H9 (cell line): ENCODE results near the gene ABCA1. TPM values are rescaled to one million over a fixed set of nuclear protein-coding genes. Genes with fewer than 3 reads are reported as not detected.

Experiments used
- DNase-seq: peaks from one replicate; pipeline ENCODE4 v3.0.0-alpha.2; 2017
- H2AFZ ChIP-seq: one replicate; pipeline ENCODE4 v1.6.1; 2013; ENCODE audit warnings: mild to moderate bottlenecking, low read length, control low read depth, moderate library complexity
- H2AK5ac ChIP-seq: 2 replicates; pipeline ENCODE4 v1.6.1; 2013; ENCODE audit warnings: low read length, control low read depth, mixed read lengths; ENCODE audit not compliant: insufficient read length
- H2BK120ac ChIP-seq: one replicate; pipeline ENCODE4 v1.6.1; 2013; ENCODE audit warnings: low read depth, mild to moderate bottlenecking, low read length, control low read depth, inconsistent platforms; ENCODE audit not compliant: poor library complexity, severe bottlenecking
- H2BK12ac ChIP-seq: 2 replicates; pipeline ENCODE4 v1.6.1; 2013; ENCODE audit warnings: low read length, control low read depth, mixed read lengths, low read depth; ENCODE audit not compliant: insufficient read length
- H2BK15ac ChIP-seq: 2 replicates; pipeline ENCODE4 v1.6.1; 2013; ENCODE audit warnings: low read depth, low read length, control low read depth
- H2BK20ac ChIP-seq: one replicate; pipeline ENCODE4 v1.6.1; 2013; ENCODE audit warnings: low read depth, mild to moderate bottlenecking, low read length, control low read depth, inconsistent platforms; ENCODE audit not compliant: poor library complexity, severe bottlenecking
- H2BK5ac ChIP-seq: 2 replicates; pipeline ENCODE4 v1.6.1; 2013; ENCODE audit warnings: low read length, control low read depth, mixed read lengths; ENCODE audit not compliant: insufficient read length
- H3K14ac ChIP-seq: 2 replicates; pipeline ENCODE4 v1.6.1; 2013; ENCODE audit warnings: low read length, control low read depth; ENCODE audit not compliant: insufficient read depth
- H3K18ac ChIP-seq: 2 replicates; pipeline ENCODE4 v1.6.1; 2013; ENCODE audit warnings: low read depth, mild to moderate bottlenecking, mixed read lengths, low read length, control low read depth; ENCODE audit not compliant: insufficient read length
- H3K23ac ChIP-seq: 2 replicates; pipeline ENCODE4 v1.6.1; 2013; ENCODE audit warnings: low read length, control low read depth, mixed read lengths, low read depth; ENCODE audit not compliant: insufficient read length
- H3K23me2 ChIP-seq: 2 replicates; pipeline ENCODE4 v1.6.1; 2013; ENCODE audit warnings: low read depth, mild to moderate bottlenecking, mixed read lengths, low read length, control low read depth; ENCODE audit not compliant: insufficient read length, poor library complexity, severe bottlenecking
- H3K27ac ChIP-seq: 2 replicates; pipeline ENCODE4 v1.5.1; 2013; ENCODE audit warnings: low read length, control low read depth, mixed read lengths, low read depth; ENCODE audit not compliant: insufficient read length
- H3K27me3 ChIP-seq: 2 replicates; pipeline ENCODE4 v1.6.1; 2013; ENCODE audit warnings: low read length, control low read depth, inconsistent platforms; ENCODE audit not compliant: insufficient read depth
- H3K4ac ChIP-seq: 2 replicates; pipeline ENCODE4 v1.6.1; 2013; ENCODE audit warnings: low read depth, mild to moderate bottlenecking, control low read depth, inconsistent platforms, low read length, moderate library complexity
- H3K4me1 ChIP-seq: 2 replicates; pipeline ENCODE4 v1.6.1; 2013; ENCODE audit warnings: low read length, control low read depth, inconsistent platforms; ENCODE audit not compliant: insufficient read depth
- H3K4me2 ChIP-seq: 2 replicates; pipeline ENCODE4 v1.6.1; 2013; ENCODE audit warnings: low read length, control low read depth, mixed read lengths; ENCODE audit not compliant: insufficient read length, insufficient read depth
- H3K56ac ChIP-seq: 2 replicates; pipeline ENCODE4 v1.6.1; 2013; ENCODE audit warnings: low read depth, mild to moderate bottlenecking, mixed read lengths, low read length, control low read depth; ENCODE audit not compliant: insufficient read length
- H3K79me1 ChIP-seq: 2 replicates; pipeline ENCODE4 v1.6.1; 2013; ENCODE audit warnings: low read depth, mild to moderate bottlenecking, moderate library complexity, low read length, control low read depth, inconsistent platforms; ENCODE audit not compliant: insufficient read depth, poor library complexity, severe bottlenecking
- H3K79me2 ChIP-seq: 2 replicates; pipeline ENCODE4 v1.6.1; 2013; ENCODE audit warnings: low read length, control low read depth, inconsistent platforms; ENCODE audit not compliant: insufficient read depth
- H3K9ac ChIP-seq: 2 replicates; pipeline ENCODE4 v1.6.1; 2013; ENCODE audit warnings: low read length, control low read depth, mixed read lengths; ENCODE audit not compliant: insufficient read length; ENCODE audit errors: extremely low read depth
- H3K9me3 ChIP-seq: one replicate; pipeline ENCODE4 v1.6.1; 2013; ENCODE audit warnings: low read depth, low read length, inconsistent platforms; ENCODE audit not compliant: control insufficient read depth
- H3T11ph ChIP-seq: one replicate; pipeline ENCODE4 v1.6.1; 2013; ENCODE audit warnings: mild to moderate bottlenecking, low read length, control low read depth, inconsistent platforms
- H4K20me1 ChIP-seq: one replicate; pipeline ENCODE4 v1.6.1; 2013; ENCODE audit not compliant: control insufficient read depth, insufficient read length, insufficient read depth
- H4K5ac ChIP-seq: 2 replicates; pipeline ENCODE4 v1.6.1; 2013; ENCODE audit warnings: low read depth, mild to moderate bottlenecking, mixed read lengths, low read length, control low read depth; ENCODE audit not compliant: insufficient read length
- H4K8ac ChIP-seq: replicated peaks from 2 replicates; pipeline ENCODE4 v1.6.1; 2013; ENCODE audit warnings: low read length, control low read depth, mixed read lengths, low read depth; ENCODE audit not compliant: insufficient read length
- H4K91ac ChIP-seq: 2 replicates; pipeline ENCODE4 v1.6.1; 2013; ENCODE audit warnings: low read depth, mild to moderate bottlenecking, moderate library complexity, mixed read lengths, low read length, control low read depth; ENCODE audit not compliant: insufficient read length
- H3K27ac Mint-ChIP-seq, 3 experiments: 2 replicates in 2 of 3; 3 replicates in 1 of 3; pipeline ENCODE4 v1.8.0; 2020 to 2021; ENCODE audit warnings: mixed read lengths in 3 of 3, mild to moderate bottlenecking in 1 of 3, moderate library complexity in 1 of 3
- H3K27me3 Mint-ChIP-seq: 2 replicates; pipeline ENCODE4 v1.8.0; 2021; ENCODE audit warnings: low read depth, mild to moderate bottlenecking, moderate library complexity, mixed read lengths
- H3K36me3 Mint-ChIP-seq, 3 experiments: 2 replicates in 2 of 3; 3 replicates in 1 of 3; pipeline ENCODE4 v1.8.0; 2020 to 2021; ENCODE audit warnings: low read depth in 3 of 3, mixed read lengths in 3 of 3; ENCODE audit not compliant: insufficient read depth in 1 of 3
- H3K4me1 Mint-ChIP-seq, 2 experiments: 2 replicates each; pipeline ENCODE4 v1.8.0; 2020; ENCODE audit warnings: mixed read lengths in 2 of 2
- H3K4me3 Mint-ChIP-seq, 2 experiments: 2 replicates in 1 of 2; 3 replicates in 1 of 2; pipeline ENCODE4 v1.8.0; 2020 to 2021; ENCODE audit warnings: mild to moderate bottlenecking in 2 of 2, mixed read lengths in 2 of 2, moderate library complexity in 1 of 2
- H3K9me3 Mint-ChIP-seq, 2 experiments: 2 replicates in 1 of 2; 3 replicates in 1 of 2; pipeline ENCODE4 v1.8.0; 2020; ENCODE audit warnings: mild to moderate bottlenecking in 2 of 2, mixed read lengths in 2 of 2, moderate library complexity in 1 of 2
- WGBS: extraction: QIAGEN DNeasy Blood & Tissue Kit; methylation state at CpG from one replicate; pipeline ENCODE4 v1.1.7; 2013; ENCODE audit warnings: missing lambda C conversion rate, low lambda C conversion rate, mixed read lengths; ENCODE audit not compliant: insufficient read length; ENCODE audit errors: extremely low coverage; 5-methylcytosine and 5-hydroxymethylcytosine counted together
- total RNA-seq: library from RNA; stranded (reverse); gene quantifications from 2 replicates; pipeline ENCODE4 v1.2.1, GENCODE V29; 2021
- TF ChIP-seq, protein P1 (sequence below): fragments of 200-600 bp; sonication (generic); conservative IDR thresholded peaks from 3 replicates; pipeline ENCODE4 v1.8.0; 2021; ENCODE audit warnings: antibody characterized with exemption, mild to moderate bottlenecking

Gene ABCA1
- total RNA-seq, 1 experiment from 2014 or later = 16.6 TPM

DNA sequence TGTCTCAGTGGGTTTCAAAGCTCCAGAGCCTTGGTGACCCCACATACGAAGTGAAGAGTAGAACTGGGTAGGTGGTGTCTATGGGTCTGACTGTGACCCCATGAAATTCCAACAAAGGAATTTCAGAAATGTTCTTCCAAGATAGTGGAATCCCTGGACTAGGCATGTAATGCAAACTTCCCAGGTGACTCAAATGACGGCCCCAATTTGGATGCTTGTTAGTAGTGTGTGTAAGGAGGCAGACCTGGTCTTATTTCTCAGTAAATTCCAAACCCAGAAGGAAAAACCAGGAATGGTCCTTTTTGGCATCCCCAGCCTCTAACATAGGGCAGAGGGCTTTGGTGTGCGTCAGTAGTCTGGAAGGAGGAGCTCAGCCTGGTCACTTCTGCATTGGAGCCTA lies 43.6 kb upstream of the ABCA1 start:
- Mint-ChIP-seq H3K27ac (0 out of 7 replicates have a peak overlapping the region, but pooled peaks of 1 of the 3 experiments have one; percentile 40), H3K4me1 (peaks cover 30 to 38% of the 10 kb centered on the region in 2 experiments), H3K9me3 (no peaks in the 10 kb centered on the region), H3K36me3 (no peaks in the 10 kb centered on the region; a peak in 1 of 7 replicates), H3K27me3 (peaks cover 4% of the 10 kb centered on the region), H3K4me3 (no peak overlapping the region)
- H4K8ac ChIP-seq = no peak overlapping the region
- H3K27me3 ChIP-seq = no peaks in the 10 kb centered on the region
- no peaks in the 10 kb centered on the region for H3K9me3 ChIP-seq
- no peaks in the 10 kb centered on the region for H4K20me1 ChIP-seq
- no CpG with 5 or more reads among the region's 3 CpGs for WGBS
- H2AK5ac ChIP-seq = no peak overlapping the region
- peaks cover 8% of the 10 kb centered on the region for H3K23me2 ChIP-seq
- no peak overlapping the region for H3K23ac ChIP-seq
- no peak overlapping the region for H2BK5ac ChIP-seq
- H4K5ac ChIP-seq = no peak overlapping the region
- H4K91ac ChIP-seq = no peak overlapping the region
- no peak overlapping the region for H2BK15ac ChIP-seq
- no peak overlapping the region for H2AFZ ChIP-seq
- H3K18ac ChIP-seq = no peak overlapping the region
- H3K79me1 ChIP-seq = no peaks in the 10 kb centered on the region
- H3K56ac ChIP-seq = no peak overlapping the region
- no peak overlapping the region for H3K14ac ChIP-seq
- H3K4ac ChIP-seq = no peak overlapping the region
- no peaks in the 10 kb centered on the region for H3K79me2 ChIP-seq
- H2BK20ac ChIP-seq = no peak overlapping the region
- TF ChIP-seq, protein P1, sequence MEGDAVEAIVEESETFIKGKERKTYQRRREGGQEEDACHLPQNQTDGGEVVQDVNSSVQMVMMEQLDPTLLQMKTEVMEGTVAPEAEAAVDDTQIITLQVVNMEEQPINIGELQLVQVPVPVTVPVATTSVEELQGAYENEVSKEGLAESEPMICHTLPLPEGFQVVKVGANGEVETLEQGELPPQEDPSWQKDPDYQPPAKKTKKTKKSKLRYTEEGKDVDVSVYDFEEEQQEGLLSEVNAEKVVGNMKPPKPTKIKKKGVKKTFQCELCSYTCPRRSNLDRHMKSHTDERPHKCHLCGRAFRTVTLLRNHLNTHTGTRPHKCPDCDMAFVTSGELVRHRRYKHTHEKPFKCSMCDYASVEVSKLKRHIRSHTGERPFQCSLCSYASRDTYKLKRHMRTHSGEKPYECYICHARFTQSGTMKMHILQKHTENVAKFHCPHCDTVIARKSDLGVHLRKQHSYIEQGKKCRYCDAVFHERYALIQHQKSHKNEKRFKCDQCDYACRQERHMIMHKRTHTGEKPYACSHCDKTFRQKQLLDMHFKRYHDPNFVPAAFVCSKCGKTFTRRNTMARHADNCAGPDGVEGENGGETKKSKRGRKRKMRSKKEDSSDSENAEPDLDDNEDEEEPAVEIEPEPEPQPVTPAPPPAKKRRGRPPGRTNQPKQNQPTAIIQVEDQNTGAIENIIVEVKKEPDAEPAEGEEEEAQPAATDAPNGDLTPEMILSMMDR = no peak
- H2BK120ac ChIP-seq = no peak overlapping the region
- H3K4me2 ChIP-seq = no peak overlapping the region
- H3T11ph ChIP-seq = no peak overlapping the region
- H3K9ac ChIP-seq = no peak overlapping the region
- no peak overlapping the region for H3K27ac ChIP-seq
- DNase-seq = no peak
- H2BK12ac ChIP-seq = no peak overlapping the region
- H3K4me1 ChIP-seq = peaks cover 3% of the 10 kb centered on the region; the same call in 1 of the 2 replicates
